GM19468 (cell line): ENCODE data around the gene TMPRSS11E.
"Not testable (repeated sequence)": the region's sequence is repeated elsewhere in the genome, so short reads cannot be mapped to it uniquely, and the experiment has no call there.

Experiments
- ATAC-seq: cut with Tn5 transposase; IDR thresholded peaks from one replicate; pipeline ENCODE4 v1.9.1; 2021; ENCODE audit warnings: mild to moderate bottlenecking, moderate library complexity, moderate number of reproducible peaks; ENCODE audit not compliant: unreplicated experiment; ENCODE audit errors: extremely low read depth

The TMPRSS11E gene

GRCh38 chr4:68460085-68460484 is 12.8 kb downstream of the TMPRSS11E start:
- no peak for ATAC-seq

- ATAC-seq = no peak
Observed at GRCh38 chr4:68461790-68462189, 14.5 kb downstream of the TMPRSS11E start.

GRCh38 chr4:68462691-68463090 is 15.4 kb downstream of the TMPRSS11E start:
- ATAC-seq = no peak

GRCh38 chr4:68463796-68464195 is 16.5 kb downstream of the TMPRSS11E start:
- ATAC-seq = no peak

GRCh38 chr4:68465058-68465457 is 17.8 kb downstream of the TMPRSS11E start:
- no peak for ATAC-seq

GRCh38 chr4:68466185-68466584 is 18.9 kb downstream of the TMPRSS11E start:
- no peak for ATAC-seq

GRCh38 chr4:68466751-68467150 is 19.5 kb downstream of the TMPRSS11E start:
- ATAC-seq = no peak

GRCh38 chr4:68469482-68469881 is 22.2 kb downstream of the TMPRSS11E start:
- no peak for ATAC-seq

GRCh38 chr4:68476191-68476590 is 28.9 kb downstream of the TMPRSS11E start:
- ATAC-seq = no peak

GRCh38 chr4:68489338-68489737 is 42.1 kb downstream of the TMPRSS11E start:
- ATAC-seq = no peak

GRCh38 chr4:68490826-68491457 is 43.7 kb downstream of the TMPRSS11E start:
- ATAC-seq = no peak

- no peak for ATAC-seq
Observed at GRCh38 chr4:68494688-68495087, 47.4 kb downstream of the TMPRSS11E start.

- peak; percentile 70 for ATAC-seq
Observed at GRCh38 chr4:68498413-68499007, 51.2 kb downstream of the TMPRSS11E start.

- ATAC-seq = no peak
Observed at GRCh38 chr4:68499021-68499420, 51.8 kb downstream of the TMPRSS11E start.

GRCh38 chr4:68503462-68503861 is 56.2 kb downstream of the TMPRSS11E start:
- ATAC-seq = not testable (repeated sequence)

GRCh38 chr4:68504836-68505235 is 57.6 kb downstream of the TMPRSS11E start:
- ATAC-seq = not testable (repeated sequence)

GRCh38 chr4:68505452-68505851 is 58.2 kb downstream of the TMPRSS11E start:
- peak; percentile 46 for ATAC-seq

- ATAC-seq = no peak
Observed at GRCh38 chr4:68518889-68519288, 71.6 kb downstream of the TMPRSS11E start.

GRCh38 chr4:68520985-68521384 is 73.7 kb downstream of the TMPRSS11E start:
- no peak for ATAC-seq

GRCh38 chr4:68522232-68522631 is 75.0 kb downstream of the TMPRSS11E start:
- not testable (repeated sequence) for ATAC-seq

GRCh38 chr4:68535974-68536373 is 88.7 kb downstream of the TMPRSS11E start:
- ATAC-seq = no peak

GRCh38 chr4:68536375-68536774 is 89.1 kb downstream of the TMPRSS11E start:
- no peak for ATAC-seq
